ENCODE measurements around the gene KCNE1. TPM values are rescaled to one million over a fixed set of nuclear protein-coding genes. Genes with fewer than 3 reads are reported as not detected.

The KCNE1 gene
- total and polyA plus RNA-seq, 2 of the 13 experiments (the other 11 are each of a cell fraction or from before 2014, with no cell fraction given): 0.35 TPM; not detected in 1

DNA sequence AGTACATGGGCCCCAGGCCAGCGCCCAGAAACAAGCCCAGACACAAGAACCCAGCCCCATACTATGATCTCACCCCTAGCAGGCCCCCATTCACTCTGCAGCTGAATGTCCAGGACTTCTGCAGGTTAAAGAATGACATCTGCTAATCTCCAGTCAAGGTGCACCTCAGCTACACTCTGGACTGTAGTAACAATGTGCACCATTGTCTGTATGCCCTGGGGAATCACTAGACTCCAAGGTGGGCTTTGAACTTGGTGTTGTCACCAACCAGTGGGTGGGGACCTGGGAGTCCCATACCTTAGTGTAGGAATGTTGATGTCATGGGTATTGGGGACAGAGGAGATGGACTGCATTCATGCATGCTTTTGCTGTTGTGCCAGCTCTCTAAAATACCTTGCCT is 10.3 kb downstream of the KCNE1 start (continued):
- TF ChIP-seq, protein P1, sequence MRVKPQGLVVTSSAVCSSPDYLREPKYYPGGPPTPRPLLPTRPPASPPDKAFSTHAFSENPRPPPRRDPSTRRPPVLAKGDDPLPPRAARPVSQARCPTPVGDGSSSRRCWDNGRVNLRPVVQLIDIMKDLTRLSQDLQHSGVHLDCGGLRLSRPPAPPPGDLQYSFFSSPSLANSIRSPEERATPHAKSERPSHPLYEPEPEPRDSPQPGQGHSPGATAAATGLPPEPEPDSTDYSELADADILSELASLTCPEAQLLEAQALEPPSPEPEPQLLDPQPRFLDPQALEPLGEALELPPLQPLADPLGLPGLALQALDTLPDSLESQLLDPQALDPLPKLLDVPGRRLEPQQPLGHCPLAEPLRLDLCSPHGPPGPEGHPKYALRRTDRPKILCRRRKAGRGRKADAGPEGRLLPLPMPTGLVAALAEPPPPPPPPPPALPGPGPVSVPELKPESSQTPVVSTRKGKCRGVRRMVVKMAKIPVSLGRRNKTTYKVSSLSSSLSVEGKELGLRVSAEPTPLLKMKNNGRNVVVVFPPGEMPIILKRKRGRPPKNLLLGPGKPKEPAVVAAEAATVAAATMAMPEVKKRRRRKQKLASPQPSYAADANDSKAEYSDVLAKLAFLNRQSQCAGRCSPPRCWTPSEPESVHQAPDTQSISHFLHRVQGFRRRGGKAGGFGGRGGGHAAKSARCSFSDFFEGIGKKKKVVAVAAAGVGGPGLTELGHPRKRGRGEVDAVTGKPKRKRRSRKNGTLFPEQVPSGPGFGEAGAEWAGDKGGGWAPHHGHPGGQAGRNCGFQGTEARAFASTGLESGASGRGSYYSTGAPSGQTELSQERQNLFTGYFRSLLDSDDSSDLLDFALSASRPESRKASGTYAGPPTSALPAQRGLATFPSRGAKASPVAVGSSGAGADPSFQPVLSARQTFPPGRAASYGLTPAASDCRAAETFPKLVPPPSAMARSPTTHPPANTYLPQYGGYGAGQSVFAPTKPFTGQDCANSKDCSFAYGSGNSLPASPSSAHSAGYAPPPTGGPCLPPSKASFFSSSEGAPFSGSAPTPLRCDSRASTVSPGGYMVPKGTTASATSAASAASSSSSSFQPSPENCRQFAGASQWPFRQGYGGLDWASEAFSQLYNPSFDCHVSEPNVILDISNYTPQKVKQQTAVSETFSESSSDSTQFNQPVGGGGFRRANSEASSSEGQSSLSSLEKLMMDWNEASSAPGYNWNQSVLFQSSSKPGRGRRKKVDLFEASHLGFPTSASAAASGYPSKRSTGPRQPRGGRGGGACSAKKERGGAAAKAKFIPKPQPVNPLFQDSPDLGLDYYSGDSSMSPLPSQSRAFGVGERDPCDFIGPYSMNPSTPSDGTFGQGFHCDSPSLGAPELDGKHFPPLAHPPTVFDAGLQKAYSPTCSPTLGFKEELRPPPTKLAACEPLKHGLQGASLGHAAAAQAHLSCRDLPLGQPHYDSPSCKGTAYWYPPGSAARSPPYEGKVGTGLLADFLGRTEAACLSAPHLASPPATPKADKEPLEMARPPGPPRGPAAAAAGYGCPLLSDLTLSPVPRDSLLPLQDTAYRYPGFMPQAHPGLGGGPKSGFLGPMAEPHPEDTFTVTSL (CRISPR knock-in tag; IDR thresholded peaks at IDR 0.05; ENCODE audit: borderline replicate concordance): 0 out of 2 replicates have a peak, but pooled peaks have one; percentile 15
- TF ChIP-seq YY1 (IDR thresholded peaks at IDR 0.05; ENCODE audit: insufficient read depth, insufficient replicate concordance, low read depth, low read length): no peak
- no peak for TF ChIP-seq ZNF251 (CRISPR knock-in tag; IDR thresholded peaks at IDR 0.05)
- TF ChIP-seq, protein P2, sequence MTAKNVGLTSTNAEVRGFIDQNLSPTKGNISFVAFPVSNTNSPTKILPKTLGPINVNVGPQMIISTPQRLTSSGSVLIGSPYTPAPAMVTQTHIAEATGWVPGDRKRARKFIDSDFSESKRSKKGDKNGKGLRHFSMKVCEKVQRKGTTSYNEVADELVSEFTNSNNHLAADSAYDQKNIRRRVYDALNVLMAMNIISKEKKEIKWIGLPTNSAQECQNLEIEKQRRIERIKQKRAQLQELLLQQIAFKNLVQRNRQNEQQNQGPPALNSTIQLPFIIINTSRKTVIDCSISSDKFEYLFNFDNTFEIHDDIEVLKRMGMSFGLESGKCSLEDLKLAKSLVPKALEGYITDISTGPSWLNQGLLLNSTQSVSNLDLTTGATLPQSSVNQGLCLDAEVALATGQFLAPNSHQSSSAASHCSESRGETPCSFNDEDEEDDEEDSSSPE (CRISPR knock-in tag; IDR thresholded peaks at IDR 0.05): no peak
- TF ChIP-seq ZNF136 (CRISPR knock-in tag; IDR thresholded peaks at IDR 0.05; ENCODE audit: low read depth): no peak
- TF ChIP-seq SRF (IDR thresholded peaks at IDR 0.05; ENCODE audit: low read depth, low read length): peak; percentile 30; the same call in 1 of the 2 replicates
- TF ChIP-seq RFX5 (IDR thresholded peaks at IDR 0.05; ENCODE audit: low read depth, low read length): no peak
- no peak for TF ChIP-seq FOXP1 (IDR thresholded peaks at IDR 0.05)
- TF ChIP-seq FOXP1 (CRISPR knock-in tag; IDR thresholded peaks at IDR 0.05): peak; percentile 25; the same call in 1 of the 2 replicates
- TF ChIP-seq GFI1 (CRISPR knock-in tag; IDR thresholded peaks at IDR 0.05; ENCODE audit: borderline replicate concordance): no peak
- peak; percentile 25; the same call in 1 of the 2 replicates for TF ChIP-seq MEIS2 (CRISPR knock-in tag; IDR thresholded peaks at IDR 0.05)
- TF ChIP-seq AGO2 (optimal IDR thresholded peaks at IDR 0.05; ENCODE audit: low read depth, low read length): no peak
- TF ChIP-seq, protein P3, sequence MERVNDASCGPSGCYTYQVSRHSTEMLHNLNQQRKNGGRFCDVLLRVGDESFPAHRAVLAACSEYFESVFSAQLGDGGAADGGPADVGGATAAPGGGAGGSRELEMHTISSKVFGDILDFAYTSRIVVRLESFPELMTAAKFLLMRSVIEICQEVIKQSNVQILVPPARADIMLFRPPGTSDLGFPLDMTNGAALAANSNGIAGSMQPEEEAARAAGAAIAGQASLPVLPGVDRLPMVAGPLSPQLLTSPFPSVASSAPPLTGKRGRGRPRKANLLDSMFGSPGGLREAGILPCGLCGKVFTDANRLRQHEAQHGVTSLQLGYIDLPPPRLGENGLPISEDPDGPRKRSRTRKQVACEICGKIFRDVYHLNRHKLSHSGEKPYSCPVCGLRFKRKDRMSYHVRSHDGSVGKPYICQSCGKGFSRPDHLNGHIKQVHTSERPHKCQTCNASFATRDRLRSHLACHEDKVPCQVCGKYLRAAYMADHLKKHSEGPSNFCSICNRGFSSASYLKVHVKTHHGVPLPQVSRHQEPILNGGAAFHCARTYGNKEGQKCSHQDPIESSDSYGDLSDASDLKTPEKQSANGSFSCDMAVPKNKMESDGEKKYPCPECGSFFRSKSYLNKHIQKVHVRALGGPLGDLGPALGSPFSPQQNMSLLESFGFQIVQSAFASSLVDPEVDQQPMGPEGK (CRISPR knock-in tag; IDR thresholded peaks at IDR 0.05): peak; percentile 58
- TF ChIP-seq, protein P4, sequence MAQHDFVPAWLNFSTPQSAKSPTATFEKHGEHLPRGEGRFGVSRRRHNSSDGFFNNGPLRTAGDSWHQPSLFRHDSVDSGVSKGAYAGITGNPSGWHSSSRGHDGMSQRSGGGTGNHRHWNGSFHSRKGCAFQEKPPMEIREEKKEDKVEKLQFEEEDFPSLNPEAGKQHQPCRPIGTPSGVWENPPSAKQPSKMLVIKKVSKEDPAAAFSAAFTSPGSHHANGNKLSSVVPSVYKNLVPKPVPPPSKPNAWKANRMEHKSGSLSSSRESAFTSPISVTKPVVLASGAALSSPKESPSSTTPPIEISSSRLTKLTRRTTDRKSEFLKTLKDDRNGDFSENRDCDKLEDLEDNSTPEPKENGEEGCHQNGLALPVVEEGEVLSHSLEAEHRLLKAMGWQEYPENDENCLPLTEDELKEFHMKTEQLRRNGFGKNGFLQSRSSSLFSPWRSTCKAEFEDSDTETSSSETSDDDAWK (CRISPR knock-in tag; IDR thresholded peaks at IDR 0.05): no peak
- peak; percentile 34; the same call in 1 of the 2 replicates for TF ChIP-seq ZNF788 (CRISPR knock-in tag; IDR thresholded peaks at IDR 0.05; ENCODE audit: borderline replicate concordance)
- TF ChIP-seq ATF1 (CRISPR knock-in tag; IDR thresholded peaks at IDR 0.05): peak; percentile 24; the same call in 1 of the 2 replicates
- no peak for TF ChIP-seq ATRX (CRISPR knock-in tag; IDR thresholded peaks at IDR 0.05; ENCODE audit: borderline replicate concordance)
- TF ChIP-seq ZEB1 (IDR thresholded peaks at IDR 0.05; ENCODE audit: insufficient replicate concordance, low read depth): peak; percentile 54
